DMS79 treated with DMSO at 0.1 percent for 48 hours (cell line): Measurements from ENCODE around the gene TCHP.
"Not testable (repeated sequence)": the region's sequence is repeated elsewhere in the genome, so short reads cannot be mapped to it uniquely, and the experiment has no call there.

Source experiments
- DNase-seq: peaks from one replicate; lab custom pipeline; 2025; lab: John Stamatoyannopoulos, UW

The TCHP gene

DNA sequence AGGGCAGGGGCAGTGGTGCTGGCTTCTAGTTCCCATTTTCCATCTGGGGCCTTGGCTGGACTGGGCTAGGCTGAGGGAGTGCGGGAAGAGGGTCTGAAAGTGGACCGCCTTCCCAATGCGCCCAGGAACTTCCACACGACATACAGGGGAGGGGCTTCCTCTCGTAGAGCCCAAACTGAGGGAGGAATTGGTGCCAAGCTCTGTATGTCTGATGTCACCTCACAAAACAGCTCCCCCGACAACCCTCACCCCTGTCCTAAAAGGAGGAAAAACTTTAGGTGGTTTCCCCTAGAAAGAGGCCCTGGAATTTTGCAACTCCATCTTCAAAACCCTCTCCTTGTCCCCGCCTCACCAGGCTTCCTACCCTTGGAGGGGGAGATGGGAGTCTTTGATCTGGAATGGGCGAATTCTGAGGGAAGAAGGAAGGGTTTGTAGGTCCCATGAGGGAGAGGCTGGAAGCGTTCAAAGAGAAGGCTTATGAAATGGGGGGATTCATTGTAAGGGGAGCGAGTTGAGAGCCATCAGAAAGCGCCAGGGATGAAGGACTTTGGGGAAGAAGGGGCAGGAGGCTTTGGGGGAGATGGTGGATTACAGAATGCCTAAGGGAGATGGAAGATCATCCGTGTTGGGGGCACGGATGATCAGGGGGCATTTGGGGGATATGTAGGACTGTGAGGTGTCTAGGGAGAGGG lies 20.6 kb upstream of the TCHP start:
- DNase-seq = no peak

DNA sequence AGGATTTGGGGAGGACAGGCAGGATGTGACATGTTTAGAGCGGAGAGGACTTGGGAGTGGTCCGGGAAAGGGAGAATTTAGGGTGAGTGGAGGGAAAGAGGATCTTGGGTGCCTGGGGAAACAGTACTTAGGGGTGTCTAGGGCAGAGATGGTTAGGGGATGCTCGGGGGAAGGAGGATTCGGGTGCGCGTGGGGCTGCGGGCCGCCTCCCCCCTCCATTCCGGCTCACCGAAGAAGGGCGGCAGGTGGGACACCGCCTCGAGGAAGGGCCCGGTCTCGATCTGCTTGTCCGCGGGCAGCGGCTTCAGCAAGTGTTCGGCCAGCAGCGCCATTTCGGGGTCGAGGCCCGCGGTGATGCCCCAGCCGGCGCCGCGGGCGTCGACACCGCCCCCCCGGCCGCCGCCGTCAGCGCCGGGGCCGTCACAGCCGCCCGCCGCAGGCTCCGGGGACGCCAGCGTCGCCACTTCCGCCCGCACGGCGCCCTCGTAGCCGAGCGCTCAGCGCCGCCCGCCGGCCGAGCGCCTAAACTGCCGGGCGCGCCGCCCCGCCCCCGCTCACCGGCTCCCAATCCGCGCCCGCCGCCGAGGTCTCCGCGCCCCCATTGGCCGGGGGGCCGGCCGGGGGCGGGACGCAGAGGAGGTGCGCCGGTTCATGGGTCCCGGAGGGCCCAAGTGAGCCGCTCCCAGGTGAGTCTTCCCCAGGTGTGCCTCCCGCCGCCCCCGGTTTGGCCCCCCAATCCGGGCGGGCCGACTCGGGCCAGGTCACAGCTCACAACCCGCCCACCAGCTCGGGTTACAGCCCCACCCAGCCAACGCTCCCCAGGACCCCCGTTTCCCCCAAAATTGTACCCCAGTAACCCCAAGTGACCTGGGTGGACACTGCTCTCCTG lies 19.8 kb upstream of the TCHP start, which contains the start of gene GLTP:
GLTP (minus strand) TSS at position 499 of the 889 bp plus-strand sequence; CDS start at position 332, 167 bp downstream.
- DNase-seq = peak; percentile 82

GRCh38 chr12:109880938-109881337 lies 19.1 kb upstream of the TCHP start:
- no peak for DNase-seq

DNA sequence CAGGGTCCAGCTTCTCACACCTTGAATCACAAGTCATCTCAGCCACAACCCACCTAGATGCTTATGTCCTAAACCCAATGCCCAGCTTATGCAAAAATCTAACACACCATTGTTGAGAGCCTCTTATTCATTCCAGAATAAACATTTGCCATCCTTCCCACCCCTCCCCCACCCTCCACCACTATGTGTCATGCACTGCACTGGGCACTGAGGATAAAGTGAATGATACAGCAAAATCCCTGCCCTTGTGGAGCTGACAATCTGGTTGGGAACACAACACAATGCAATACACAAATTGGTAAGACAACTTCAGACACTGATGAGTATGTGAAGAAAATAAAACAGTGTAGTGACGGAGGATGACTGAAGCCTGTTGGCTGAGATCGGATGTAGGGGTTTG lies 18.3 kb upstream of the TCHP start:
- no peak for DNase-seq

GRCh38 chr12:109883461-109883860 lies 16.6 kb upstream of the TCHP start:
- no peak for DNase-seq

DNA sequence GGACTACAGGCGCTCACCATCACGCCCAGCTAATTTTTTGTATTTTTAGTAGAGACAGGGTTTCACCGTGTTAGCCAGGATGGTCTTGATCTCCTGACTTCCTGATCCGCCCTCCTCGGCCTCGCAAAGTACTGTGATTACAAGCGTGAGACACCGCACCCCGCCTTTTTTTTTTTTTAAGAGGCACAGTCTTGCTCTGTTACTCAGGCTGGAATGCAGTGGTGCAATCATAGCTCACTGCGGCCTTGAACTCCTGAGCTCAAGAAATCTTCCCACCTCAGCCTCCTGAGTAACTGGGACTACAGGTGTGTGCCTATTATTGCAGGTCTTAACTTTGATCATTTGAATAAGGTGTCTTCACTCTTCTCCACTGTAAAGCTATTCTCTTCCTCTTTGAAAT lies 14.5 kb upstream of the TCHP start:
- DNase-seq = no peak

- no peak for DNase-seq
Observed at GRCh38 chr12:109888179-109889020, 11.7 kb upstream of the TCHP start.

- no peak for DNase-seq
Observed at GRCh38 chr12:109890620-109891170, 9.4 kb upstream of the TCHP start.

DNA sequence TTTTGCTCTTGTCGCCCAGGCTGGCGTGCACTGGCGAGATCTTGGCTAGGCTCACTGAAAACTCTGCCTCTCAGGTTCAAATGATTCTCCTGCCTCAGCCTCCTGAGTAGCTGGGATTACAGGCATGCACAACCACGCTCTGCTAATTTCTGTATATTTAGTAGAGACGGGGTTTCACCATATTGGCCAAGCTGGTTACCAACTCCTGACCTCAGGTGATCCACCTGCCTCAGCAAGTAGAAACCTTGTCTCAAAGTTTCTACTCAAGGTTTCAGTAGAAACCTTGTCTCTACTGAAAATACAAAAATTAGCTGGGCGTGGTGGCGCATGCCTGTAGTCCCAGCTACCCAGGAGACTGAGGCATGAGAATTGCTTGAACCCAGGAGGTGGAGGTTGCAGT lies 8.3 kb upstream of the TCHP start:
- DNase-seq = not testable (repeated sequence)

DNA sequence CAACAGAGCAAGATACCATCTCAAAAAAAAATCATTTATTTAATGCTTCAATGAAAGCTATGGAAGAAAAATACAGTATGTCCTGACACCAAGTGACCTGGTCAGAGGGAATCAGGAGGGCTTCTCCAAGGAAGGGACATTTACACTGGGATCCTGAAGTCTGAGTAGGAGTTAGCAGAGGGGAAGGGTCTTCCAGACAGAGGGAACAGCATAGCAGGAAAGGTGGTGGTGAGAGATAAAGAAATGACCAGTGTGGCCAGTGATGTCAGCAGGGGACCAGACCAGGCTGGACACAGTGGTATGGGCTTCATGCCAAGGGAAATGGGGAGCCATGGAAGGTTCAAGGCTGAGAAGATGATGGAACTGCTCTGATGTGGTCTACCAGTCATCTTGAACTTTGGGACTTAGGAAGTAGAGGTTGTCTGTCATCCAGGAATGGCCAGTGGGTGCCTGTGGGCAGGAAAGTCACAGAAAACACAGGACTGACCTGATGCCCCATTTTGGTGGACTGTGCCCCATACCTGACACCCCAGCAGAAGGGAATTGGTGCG lies 7.8 kb upstream of the TCHP start:
- DNase-seq = no peak

DNA sequence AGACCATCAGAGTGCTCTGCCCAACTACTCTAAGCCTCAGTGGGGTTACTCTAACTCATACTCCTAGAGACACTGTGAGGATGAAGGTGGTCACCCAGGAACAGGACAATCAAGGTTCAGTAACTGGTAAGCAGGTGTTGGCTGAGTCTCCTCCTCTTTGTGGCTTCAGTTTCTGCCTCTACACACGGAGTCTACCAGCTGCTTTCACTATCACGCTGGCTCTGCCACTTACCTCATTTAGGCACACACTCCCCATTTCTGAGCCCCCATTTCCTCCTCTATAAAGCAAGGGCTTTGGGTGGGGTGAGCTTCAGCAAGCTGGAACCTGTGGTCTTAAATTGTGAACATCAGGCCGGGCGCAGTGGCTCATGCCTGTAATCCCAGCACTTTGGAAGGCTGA lies 7.3 kb upstream of the TCHP start:
- DNase-seq = no peak

DNA sequence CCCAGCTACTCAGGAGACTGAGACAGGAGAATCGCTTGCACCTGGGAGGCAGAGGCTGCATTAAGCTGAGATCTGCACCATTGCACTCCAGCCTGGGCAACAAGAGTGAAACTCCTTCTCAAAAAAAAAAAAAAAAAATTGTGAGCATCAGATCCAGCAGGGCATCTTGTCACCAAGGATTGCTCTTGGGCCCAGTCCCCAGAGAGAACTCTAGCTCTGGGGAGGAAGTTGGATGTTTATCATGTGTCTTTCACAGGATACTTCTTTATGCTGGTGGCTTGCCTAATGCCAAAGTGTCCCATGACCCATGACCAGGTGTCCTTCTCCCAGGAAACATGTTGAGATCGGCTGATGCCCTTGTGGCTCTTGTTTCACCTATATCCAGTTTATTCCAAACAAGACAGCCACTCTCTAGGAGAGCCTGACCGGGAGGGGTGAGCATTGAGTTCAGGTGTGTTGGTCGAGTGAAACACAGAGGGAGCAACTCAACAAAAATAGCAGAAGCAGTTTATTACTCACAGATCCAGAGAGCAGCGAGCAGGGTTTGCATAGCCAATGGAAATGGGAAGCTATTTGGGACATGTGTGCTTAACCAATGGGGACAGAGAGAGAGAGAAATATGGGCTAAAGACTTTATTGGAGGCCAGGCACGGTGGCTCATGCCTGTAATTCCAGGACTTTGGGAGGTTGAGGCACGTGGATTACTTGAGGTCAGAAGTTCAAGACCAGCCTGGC lies 6.6 kb upstream of the TCHP start:
- no peak for DNase-seq

- no peak for DNase-seq
Observed at GRCh38 chr12:109894939-109895338, 5.1 kb upstream of the TCHP start.

DNA sequence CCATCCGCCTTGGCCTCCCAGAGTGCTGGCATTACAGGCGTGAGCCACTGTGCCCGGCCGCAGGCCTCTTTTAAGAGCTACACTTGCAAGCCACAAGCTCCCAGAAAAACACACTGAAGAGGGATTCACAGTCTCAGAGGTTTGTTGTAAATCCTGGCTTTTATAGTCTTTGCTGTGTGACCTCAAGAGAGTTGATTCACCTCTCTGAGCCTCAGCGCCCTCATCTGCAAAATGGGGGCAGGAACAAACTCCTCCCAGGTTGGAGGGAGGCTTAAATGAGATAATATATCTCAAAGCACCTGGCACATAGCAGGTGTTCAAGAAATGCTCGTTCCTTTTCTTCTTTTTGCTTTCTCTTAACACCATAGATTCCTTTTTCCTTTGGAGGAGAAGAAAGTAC lies 3.9 kb upstream of the TCHP start:
- DNase-seq = no peak

DNA sequence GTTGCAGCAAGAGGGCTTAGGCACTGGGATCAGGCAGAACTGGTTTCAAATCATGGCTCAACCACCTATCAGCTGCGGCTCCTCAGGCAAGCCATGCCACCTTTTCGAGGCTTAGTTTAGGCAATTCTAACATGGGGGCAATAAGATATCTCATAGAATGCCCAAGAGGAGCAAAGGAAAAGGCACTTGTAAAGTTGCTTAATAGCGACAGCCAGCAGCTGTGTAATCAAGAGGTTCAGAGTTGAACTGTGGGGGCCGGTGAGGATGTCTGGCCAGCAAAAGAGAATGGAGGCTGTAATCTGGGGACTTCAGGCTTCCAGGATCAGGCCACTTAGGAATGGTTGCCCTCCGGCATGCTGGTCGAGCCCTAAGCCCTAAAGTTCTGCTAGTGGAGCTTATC lies 3.0 kb upstream of the TCHP start:
- no peak for DNase-seq

- DNase-seq = not testable (repeated sequence)
Observed at GRCh38 chr12:109899345-109899744, 729 bp upstream of the TCHP start.

GRCh38 chr12:109900752-109901580 lies 892 bp downstream of the TCHP start:
- DNase-seq = peak; percentile 15

DNA sequence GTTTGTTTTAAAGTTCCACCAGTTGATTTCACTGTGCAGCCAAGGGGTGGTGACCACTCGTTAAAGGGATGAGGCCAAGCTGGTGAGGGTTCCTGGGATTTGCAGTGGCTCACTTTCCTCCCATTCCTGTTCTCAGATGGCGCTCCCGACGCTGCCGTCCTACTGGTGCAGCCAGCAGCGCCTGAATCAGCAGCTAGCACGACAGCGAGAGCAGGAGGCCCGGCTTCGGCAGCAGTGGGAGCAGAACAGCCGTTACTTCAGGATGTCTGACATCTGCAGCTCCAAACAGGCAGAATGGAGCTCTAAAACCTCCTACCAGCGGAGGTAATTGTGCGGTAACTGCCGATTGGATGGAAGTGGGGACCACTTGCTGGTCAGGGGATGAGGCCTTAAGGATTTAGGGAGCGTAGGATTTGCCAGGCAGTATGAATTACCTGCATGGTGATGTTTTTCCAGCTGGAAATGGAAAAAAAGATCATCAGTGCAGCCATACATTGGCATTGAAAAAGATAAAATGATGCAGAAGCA lies 2.9 kb downstream of the TCHP start:
- no peak for DNase-seq

DNA sequence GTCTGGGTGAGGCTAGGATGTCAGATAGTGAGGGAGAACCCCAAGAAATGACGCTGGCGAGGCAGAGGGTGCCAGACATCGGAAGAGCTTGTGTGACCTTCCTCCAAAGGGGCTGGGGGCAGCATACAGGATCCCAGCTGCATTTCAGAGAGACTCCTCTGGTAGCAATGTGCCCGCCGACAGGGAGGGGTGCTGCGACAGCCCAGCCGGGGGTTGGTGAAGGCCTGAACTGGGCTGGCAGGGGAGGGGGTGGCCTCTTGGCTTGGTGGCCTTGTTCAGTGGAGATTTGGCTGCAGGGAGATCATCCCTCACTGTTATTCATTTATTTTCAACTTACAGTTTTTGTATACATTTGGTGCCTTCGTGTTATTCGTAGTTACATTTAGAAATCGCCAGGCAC lies 5.2 kb downstream of the TCHP start:
- no peak for DNase-seq
